BLaER1 treated with 17β-estradiol and CSF1 and Interleukin-3, amounts not matched to agents 10 nM and 100 nM (cell line): ENCODE results near the gene VGLL4.

Experiments used
- H3K27ac ChIP-seq, 11 experiments: shearing (Covaris generic); formaldehyde crosslinking; 2 replicates each; pipeline ENCODE4 v1.8.1; 2022
- H3K27me3 ChIP-seq, 11 experiments: shearing (Covaris generic); formaldehyde crosslinking; 2 replicates each; pipeline ENCODE4 v1.8.1; 2022
- H3K36me3 ChIP-seq, 11 experiments: shearing (Covaris generic); formaldehyde crosslinking; 2 replicates each; pipeline ENCODE4 v1.8.1; 2022
- H3K4me1 ChIP-seq, 10 experiments: shearing (Covaris generic); formaldehyde crosslinking; 2 replicates each; pipeline ENCODE4 v1.8.1; 2022
- H3K4me2 ChIP-seq, 11 experiments: shearing (Covaris generic); formaldehyde crosslinking; 2 replicates each; pipeline ENCODE4 v1.8.1; 2022
- H3K4me3 ChIP-seq, 10 experiments: shearing (Covaris generic); formaldehyde crosslinking; 2 replicates each; pipeline ENCODE4 v1.8.1; 2022
- H3K9ac ChIP-seq, 11 experiments: shearing (Covaris generic); formaldehyde crosslinking; 2 replicates each; pipeline ENCODE4 v1.8.1; 2022
- H3K9me3 ChIP-seq, 11 experiments: shearing (Covaris generic); formaldehyde crosslinking; replicated peaks in 1 of 11; 2 replicates each; pipeline ENCODE4 v1.8.1; 2022
- H4K20me1 ChIP-seq, 11 experiments: shearing (Covaris generic); formaldehyde crosslinking; 2 replicates each; pipeline ENCODE4 v1.8.1; 2022
- Cebpa-rat ChIP-seq, 11 experiments: shearing (Covaris generic); IDR thresholded peaks; 2 replicates each; pipeline ENCODE4 v1.8.1; 2022

Gene VGLL4

GRCh38 chr3:11671648-11672100 is 28.0 kb upstream of the VGLL4 start:
- H4K20me1 ChIP-seq, result peaks cover 0 to 16% (median 0%) of the 10 kb centered on the region in 11 experiments; a peak in 2 of 22 replicates
- no peaks in the 10 kb centered on the region for H3K9me3 ChIP-seq
- no peaks in the 10 kb centered on the region for H3K36me3 ChIP-seq
- no peak for TF ChIP-seq Cebpa-rat (IDR thresholded peaks at IDR 0.05)
- H3K9ac ChIP-seq, result no peak overlapping the region
- H3K27ac ChIP-seq, result no peak overlapping the region
- no peaks in the 10 kb centered on the region for H3K27me3 ChIP-seq
- H3K4me3 ChIP-seq, result no peak overlapping the region
- H3K4me1 ChIP-seq, result peaks cover 6 to 18% (median 12%) of the 10 kb centered on the region in 10 experiments; a peak in 19 of 20 replicates
- H3K4me2 ChIP-seq, result peak overlapping the region in 10 of 11 experiments; percentile 5 to 48 (median 20); a peak in 14 of 22 replicates

- H3K9me3 ChIP-seq, result no peaks in the 10 kb centered on the region
- TF ChIP-seq Cebpa-rat (IDR thresholded peaks at IDR 0.05), result no peak
- H3K4me1 ChIP-seq, result peaks cover 6 to 18% (median 12%) of the 10 kb centered on the region in 10 experiments; a peak in 19 of 20 replicates
Observed at GRCh38 chr3:11668243-11669235, 24.8 kb upstream of the VGLL4 start.

GRCh38 chr3:11665331-11665730 is 21.6 kb upstream of the VGLL4 start:
- peaks cover 0 to 5% (median 0%) of the 10 kb centered on the region in 10 experiments; a peak in 1 of 20 replicates for H3K4me1 ChIP-seq
- H3K27me3 ChIP-seq, result no peaks in the 10 kb centered on the region
- no peaks in the 10 kb centered on the region for H3K36me3 ChIP-seq
- no peaks in the 10 kb centered on the region for H4K20me1 ChIP-seq
- H3K9me3 ChIP-seq, result no peaks in the 10 kb centered on the region
- no peak for TF ChIP-seq Cebpa-rat (IDR thresholded peaks at IDR 0.05)
- no peak overlapping the region for H3K4me2 ChIP-seq
- H3K9ac ChIP-seq, result no peak overlapping the region
- H3K27ac ChIP-seq, result no peak overlapping the region
- H3K4me3 ChIP-seq, result no peak overlapping the region

More at GRCh38 chr3:11668243-11669235, 24.8 kb upstream of the VGLL4 start:
- Histone ChIP-seq H3K4me2 (no peak overlapping the region), H4K20me1 (peaks cover 0 to 16% (median 0%) of the 10 kb centered on the region in 11 experiments; a peak in 2 of 22 replicates), H3K4me3 (no peak overlapping the region), H3K27me3 (no peaks in the 10 kb centered on the region), H3K27ac (no peak overlapping the region), H3K36me3 (no peaks in the 10 kb centered on the region), H3K9ac (no peak overlapping the region)

GRCh38 chr3:11662392-11662990 is 18.8 kb upstream of the VGLL4 start:
- peaks cover 0 to 5% (median 0%) of the 10 kb centered on the region in 10 experiments; a peak in 1 of 20 replicates for H3K4me1 ChIP-seq
- no peak overlapping the region for H3K4me3 ChIP-seq
- H3K27ac ChIP-seq, result no peak overlapping the region
- H3K27me3 ChIP-seq, result no peaks in the 10 kb centered on the region
- no peaks in the 10 kb centered on the region for H3K36me3 ChIP-seq
- H4K20me1 ChIP-seq, result no peaks in the 10 kb centered on the region
- H3K4me2 ChIP-seq, result no peak overlapping the region
- H3K9ac ChIP-seq, result no peak overlapping the region
- no peaks in the 10 kb centered on the region for H3K9me3 ChIP-seq
- no peak for TF ChIP-seq Cebpa-rat (IDR thresholded peaks at IDR 0.05)

GRCh38 chr3:11661827-11662226 is 18.1 kb upstream of the VGLL4 start:
- no peak overlapping the region for H3K9ac ChIP-seq
- H3K27ac ChIP-seq, result no peak overlapping the region
- peaks cover 0 to 5% (median 0%) of the 10 kb centered on the region in 10 experiments; a peak in 2 of 20 replicates for H3K4me1 ChIP-seq

GRCh38 chr3:11661052-11661656 is 17.4 kb upstream of the VGLL4 start:
- TF ChIP-seq Cebpa-rat (IDR thresholded peaks at IDR 0.05), result no peak
- no peaks in the 10 kb centered on the region for H3K9me3 ChIP-seq
- H3K27ac ChIP-seq, result no peak overlapping the region
- no peak overlapping the region for H3K9ac ChIP-seq
- H3K27me3 ChIP-seq, result no peaks in the 10 kb centered on the region
- no peaks in the 10 kb centered on the region for H3K36me3 ChIP-seq
- peaks cover 0 to 6% (median 0%) of the 10 kb centered on the region in 11 experiments; a peak in 2 of 22 replicates for H4K20me1 ChIP-seq
- no peak overlapping the region for H3K4me2 ChIP-seq
- no peak overlapping the region for H3K4me3 ChIP-seq
- H3K4me1 ChIP-seq, result peaks cover 0 to 6% (median 4%) of the 10 kb centered on the region in 10 experiments; a peak in 13 of 20 replicates

More at GRCh38 chr3:11661827-11662226, 18.1 kb upstream of the VGLL4 start:
- Histone ChIP-seq H3K4me2 (no peak overlapping the region), H3K27me3 (no peaks in the 10 kb centered on the region), H4K20me1 (no peaks in the 10 kb centered on the region; a peak in 1 of 22 replicates), H3K9me3 (no peaks in the 10 kb centered on the region), H3K4me3 (no peak overlapping the region), H3K36me3 (no peaks in the 10 kb centered on the region)
- no peak for TF ChIP-seq Cebpa-rat (IDR thresholded peaks at IDR 0.05)

- Histone ChIP-seq H3K27me3 (no peaks in the 10 kb centered on the region), H3K27ac (no peak overlapping the region), H3K4me1 (peaks cover 6 to 16% (median 13%) of the 10 kb centered on the region in 10 experiments; a peak in 19 of 20 replicates), H3K9me3 (no peaks in the 10 kb centered on the region), H3K4me3 (no peak overlapping the region), H3K4me2 (no peak overlapping the region), H3K36me3 (no peaks in the 10 kb centered on the region), H4K20me1 (peaks cover 0 to 8% (median 0%) of the 10 kb centered on the region in 11 experiments; a peak in 2 of 22 replicates), H3K9ac (no peak overlapping the region)
- TF ChIP-seq Cebpa-rat (IDR thresholded peaks at IDR 0.05), result no peak
Observed at GRCh38 chr3:11660242-11660641, 16.5 kb upstream of the VGLL4 start.

GRCh38 chr3:11658180-11658579 is 14.5 kb upstream of the VGLL4 start:
- H3K27me3 ChIP-seq, result no peaks in the 10 kb centered on the region
- no peaks in the 10 kb centered on the region for H3K36me3 ChIP-seq
- no peak overlapping the region for H3K27ac ChIP-seq
- H3K4me1 ChIP-seq, result peaks cover 7 to 28% (median 19%) of the 10 kb centered on the region in 10 experiments; a peak in 19 of 20 replicates
- H4K20me1 ChIP-seq, result peaks cover 0 to 8% (median 0%) of the 10 kb centered on the region in 11 experiments; a peak in 2 of 22 replicates
- no peak overlapping the region for H3K4me2 ChIP-seq
- H3K9me3 ChIP-seq, result no peaks in the 10 kb centered on the region
- no peak overlapping the region for H3K4me3 ChIP-seq
- H3K9ac ChIP-seq, result no peak overlapping the region
- TF ChIP-seq Cebpa-rat (IDR thresholded peaks at IDR 0.05), result no peak
